GM19351 (cell line): Measurements from ENCODE around the gene TCF12.
A peak's percentile ranks its signal among the peaks of the same experiment; 100 is the strongest.

Experiments used
- ATAC-seq: cut with Tn5 transposase; IDR thresholded peaks from one replicate; pipeline ENCODE4 v1.9.1; 2021; ENCODE audit warnings: mild to moderate bottlenecking, moderate library complexity; ENCODE audit not compliant: unreplicated experiment

TCF12 gene

GRCh38 chr15:57235186-57235585 is 316.7 kb downstream of the TCF12 start:
- ATAC-seq = no peak

DNA sequence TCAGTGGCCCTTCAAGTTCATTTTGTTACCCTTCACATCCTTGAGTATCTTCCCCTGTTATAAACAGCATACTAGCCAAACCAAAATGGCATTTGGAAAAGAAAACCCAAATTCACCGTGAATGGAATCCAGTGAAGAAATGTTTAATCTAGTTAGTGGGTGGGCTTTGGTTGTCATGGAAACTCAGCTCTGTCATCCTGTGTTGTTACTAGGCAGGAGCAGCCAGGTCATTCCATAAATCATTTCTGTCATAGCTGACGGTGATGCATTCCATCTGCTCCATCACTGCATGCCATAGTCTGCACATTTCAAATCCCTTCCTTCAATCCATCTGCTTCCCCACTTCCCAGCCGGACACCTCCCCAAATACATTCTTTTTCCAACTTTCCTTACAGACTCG is 317.4 kb downstream of the TCF12 start:
- no peak for ATAC-seq

GRCh38 chr15:57236561-57237300 is 318.3 kb downstream of the TCF12 start:
- no peak for ATAC-seq

DNA sequence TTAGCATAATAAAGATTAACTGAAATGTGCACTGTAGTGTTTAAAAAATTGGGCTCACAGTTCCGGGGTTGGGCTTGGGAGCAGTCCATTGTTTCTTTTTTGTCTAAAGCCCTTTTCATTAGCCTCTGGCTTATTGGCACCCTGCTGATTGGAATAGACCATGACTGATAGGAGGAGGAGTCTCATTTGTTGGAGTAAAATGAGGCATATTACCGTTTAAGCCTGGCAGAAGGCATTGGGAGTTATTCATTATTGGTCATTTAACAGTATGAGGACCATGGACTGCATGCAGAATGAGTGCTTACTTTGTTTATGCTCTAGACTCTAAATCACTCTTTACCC is 318.8 kb downstream of the TCF12 start:
- ATAC-seq = no peak

GRCh38 chr15:57237676-57238075 is 319.2 kb downstream of the TCF12 start:
- no peak for ATAC-seq

- ATAC-seq = no peak
Measured at GRCh38 chr15:57245130-57245529, 326.7 kb downstream of the TCF12 start.

- no peak for ATAC-seq
Measured at GRCh38 chr15:57245714-57246113, 327.3 kb downstream of the TCF12 start.

DNA sequence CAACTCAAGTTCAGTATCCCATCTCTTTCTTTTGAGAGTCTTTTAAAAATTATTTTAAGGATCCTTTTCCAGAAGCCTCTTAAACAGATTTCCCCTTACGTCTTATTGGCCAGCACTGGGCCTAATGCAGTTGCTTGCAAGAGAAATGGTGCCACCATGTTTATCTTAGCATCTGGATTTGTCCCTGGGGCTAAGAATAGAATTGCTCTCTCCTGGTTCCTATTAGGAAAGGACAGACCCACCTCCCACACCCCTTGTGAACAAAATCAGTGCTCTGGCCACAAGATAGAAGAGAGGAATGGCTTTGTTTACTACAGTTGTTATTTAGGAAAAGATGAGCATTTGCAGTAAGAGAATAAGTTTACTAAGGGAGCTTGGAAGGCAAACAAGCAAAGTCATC is 329.6 kb downstream of the TCF12 start:
- ATAC-seq = no peak

GRCh38 chr15:57251308-57251707 is 332.9 kb downstream of the TCF12 start:
- ATAC-seq = no peak

GRCh38 chr15:57251941-57252340 is 333.5 kb downstream of the TCF12 start:
- no peak for ATAC-seq

DNA sequence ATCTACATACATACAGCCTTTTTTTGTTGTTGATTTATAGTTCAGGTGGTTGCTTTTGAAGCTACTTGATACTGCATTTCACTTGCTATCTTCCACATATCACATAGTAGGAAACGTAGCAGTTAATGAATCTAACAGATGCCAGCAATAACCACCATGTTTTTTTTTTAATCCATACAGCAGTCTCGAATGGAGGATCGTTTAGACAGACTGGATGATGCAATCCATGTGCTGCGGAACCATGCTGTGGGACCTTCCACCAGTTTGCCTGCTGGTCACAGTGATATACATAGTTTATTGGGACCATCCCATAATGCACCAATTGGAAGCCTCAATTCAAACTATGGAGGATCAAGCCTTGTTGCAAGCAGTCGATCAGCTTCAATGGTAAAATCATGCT is 334.6 kb downstream of the TCF12 start:
- ATAC-seq = no peak

DNA sequence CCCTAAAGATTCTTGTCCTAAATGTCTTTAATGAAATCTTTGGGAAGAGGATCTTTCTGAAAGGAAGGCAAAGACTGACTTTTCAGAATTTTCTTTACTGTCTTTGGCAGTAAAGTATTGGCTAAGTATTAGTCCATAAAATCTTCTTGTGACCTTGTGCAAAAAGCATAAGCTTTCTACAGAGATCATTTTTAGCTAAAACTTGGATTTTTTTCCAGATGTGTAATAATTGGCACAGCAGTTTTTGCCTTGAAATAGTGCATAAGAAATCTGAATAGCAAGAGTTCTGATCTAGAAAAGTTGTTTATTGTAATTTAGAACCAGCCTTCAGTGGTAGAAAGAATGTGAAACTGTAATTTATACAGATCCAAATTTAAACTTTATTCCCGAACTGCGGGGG is 335.1 kb downstream of the TCF12 start:
- no peak for ATAC-seq

DNA sequence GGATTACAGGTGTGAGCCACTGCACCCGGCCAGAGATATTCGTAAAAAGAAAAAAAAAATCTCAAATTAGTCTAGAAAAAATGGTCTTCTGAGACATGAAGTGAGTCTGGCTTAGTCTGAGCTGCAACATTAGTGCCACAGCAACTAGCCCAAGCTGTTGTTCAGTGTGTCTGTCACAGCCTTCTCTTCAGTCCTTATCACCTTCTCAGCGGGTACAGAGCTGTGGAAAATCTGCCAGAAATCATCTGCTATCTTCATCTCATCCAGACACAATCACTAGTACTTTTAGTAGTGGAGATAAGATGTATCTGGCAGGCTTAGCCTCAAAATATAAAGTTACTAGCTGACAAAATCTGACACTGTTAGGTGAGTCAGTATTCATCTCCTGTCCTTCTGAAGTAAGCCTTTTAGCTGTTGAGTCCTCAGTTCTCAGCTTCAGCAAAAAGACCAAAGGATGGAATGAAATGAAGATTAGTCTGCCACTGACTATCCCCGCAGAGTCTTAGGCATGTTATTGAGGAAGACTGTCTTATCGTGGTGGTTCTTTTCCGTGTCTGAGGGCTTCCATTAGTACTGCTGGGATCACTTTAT is 337.4 kb downstream of the TCF12 start:
- no peak for ATAC-seq

- no peak for ATAC-seq
Measured at GRCh38 chr15:57256939-57257338, 338.5 kb downstream of the TCF12 start.

GRCh38 chr15:57259568-57260040 is 341.2 kb downstream of the TCF12 start:
- no peak for ATAC-seq

DNA sequence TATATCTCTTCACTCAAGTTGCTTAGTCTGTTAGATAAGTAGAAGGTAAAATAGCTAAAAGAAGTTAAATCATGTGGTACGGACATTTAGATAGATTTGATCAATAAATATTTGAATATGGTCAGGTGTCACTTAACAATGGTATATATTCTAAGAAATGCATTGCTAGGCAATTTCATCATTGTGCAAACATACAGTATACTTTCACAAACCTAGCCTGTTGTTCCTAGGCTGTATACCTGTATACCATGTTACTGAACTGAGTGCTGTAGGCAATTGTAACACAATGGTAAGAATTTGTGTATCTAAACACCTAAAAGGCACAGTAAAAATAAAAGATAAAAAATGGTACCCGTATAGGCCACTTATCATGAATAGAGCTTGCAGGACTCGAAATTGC is 345.1 kb downstream of the TCF12 start:
- ATAC-seq = no peak

DNA sequence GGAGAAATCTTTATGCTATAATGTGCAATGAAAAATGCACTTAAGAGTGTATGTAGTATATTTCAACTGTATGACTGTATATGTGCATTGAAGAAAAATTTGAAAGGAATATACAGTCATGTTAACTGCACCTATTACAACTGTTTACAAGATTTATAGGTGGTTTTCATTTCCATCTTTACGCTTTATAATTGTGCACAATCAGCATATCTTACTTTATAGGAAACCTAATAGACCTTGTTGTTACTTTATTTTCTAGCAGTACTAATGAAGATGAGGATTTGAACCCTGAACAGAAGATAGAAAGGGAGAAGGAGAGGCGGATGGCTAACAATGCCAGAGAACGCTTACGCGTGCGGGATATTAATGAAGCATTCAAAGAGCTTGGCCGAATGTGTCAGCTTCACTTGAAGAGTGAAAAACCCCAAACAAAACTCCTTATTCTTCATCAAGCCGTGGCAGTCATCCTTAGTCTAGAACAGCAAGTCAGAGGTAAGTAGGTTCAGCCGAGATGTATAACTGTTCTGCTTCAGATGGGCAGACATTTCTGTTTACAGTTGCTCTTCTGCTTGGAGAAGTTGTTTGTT is 354.4 kb downstream of the TCF12 start:
- ATAC-seq = no peak

DNA sequence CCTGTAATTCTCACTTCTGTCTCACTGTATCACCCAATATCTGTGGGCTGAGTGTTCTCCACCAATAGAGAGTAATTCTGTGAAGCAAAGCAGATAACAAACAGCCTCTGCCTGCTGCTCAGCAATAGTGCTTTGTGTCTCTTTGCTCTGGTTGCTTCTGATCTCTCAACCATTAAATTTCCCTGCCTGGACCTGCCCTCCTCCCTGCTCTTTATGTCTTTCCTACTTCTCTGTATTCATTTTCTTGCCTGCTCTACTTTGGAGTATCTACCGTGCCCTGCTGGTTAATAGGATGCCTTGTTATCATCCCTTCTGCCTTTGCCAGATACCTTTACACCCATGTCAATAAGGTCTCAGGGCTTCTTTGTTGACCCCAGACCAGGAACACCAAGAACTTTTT is 355.0 kb downstream of the TCF12 start:
- ATAC-seq = no peak

- no peak for ATAC-seq
Measured at GRCh38 chr15:57278439-57278838, 360.0 kb downstream of the TCF12 start.

DNA sequence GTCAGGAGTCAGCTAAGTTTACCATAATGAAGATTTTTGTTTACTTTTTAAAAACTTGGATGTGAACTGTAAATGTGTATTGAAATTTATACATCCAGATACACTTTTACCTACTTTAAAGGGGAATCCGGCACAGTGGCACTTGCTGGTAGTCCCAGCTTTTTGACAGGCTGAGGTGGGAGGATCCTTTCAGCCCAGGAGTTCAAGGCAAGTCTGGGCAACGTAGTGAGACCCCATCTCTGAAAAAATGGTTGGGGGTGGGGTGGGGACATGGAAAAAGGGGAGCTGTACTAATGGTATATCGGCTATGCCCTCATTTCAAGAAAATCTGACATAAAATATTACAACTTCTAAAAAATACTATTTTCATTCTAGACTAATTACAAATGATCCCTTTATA is 362.0 kb downstream of the TCF12 start:
- no peak for ATAC-seq

- peak; percentile 68 for ATAC-seq
Measured at GRCh38 chr15:57281321-57281720, 362.9 kb downstream of the TCF12 start.

- ATAC-seq = no peak
Measured at GRCh38 chr15:57282686-57283085, 364.2 kb downstream of the TCF12 start.
